Colonic mucosa (tissue), 4 donors: Measurements from ENCODE around the gene TMEM183A. TPM values are rescaled to one million over a fixed set of nuclear protein-coding genes. Genes with fewer than 3 reads are reported as not detected.

Experiments used
- DNase-seq: peaks from one replicate; pipeline ENCODE4 v3.0.0-alpha.2; 2020
- H3K27ac ChIP-seq: fragments of 200-600 bp; one replicate; pipeline ENCODE4 v1.8.0; 2021
- H3K27me3 ChIP-seq: fragments of 200-600 bp; one replicate; pipeline ENCODE4 v1.8.0; 2021
- H3K36me3 ChIP-seq: fragments of 200-600 bp; one replicate; pipeline ENCODE4 v1.8.0; 2021
- H3K4me1 ChIP-seq: fragments of 200-600 bp; one replicate; pipeline ENCODE4 v1.8.0; 2021; ENCODE audit warnings: mild to moderate bottlenecking
- H3K4me3 ChIP-seq: fragments of 200-600 bp; one replicate; pipeline ENCODE4 v1.8.0; 2021
- H3K9ac ChIP-seq, 2 donors: one replicate each; pipeline ENCODE4 v1.7.0; 2013; ENCODE audit warnings: control low read depth in 2 of 2, low read depth in 2 of 2, low read length in 2 of 2
- H3K9me3 ChIP-seq: fragments of 200-600 bp; one replicate; pipeline ENCODE4 v1.8.0; 2021
- intact Hi-C: fragments of 100-400 bp; cut with DNase I; formaldehyde crosslinking; loops from one replicate; pipeline ENCODE4 v1.14.1; 2022
- total RNA-seq, 2 donors: library from RNA; stranded (reverse); fragmentation: NEBNext Ultra II Directional in 1 of 2; extraction: Animal tissue kit (Norgen Biotek cat#: 25700) in 1 of 2; gene quantifications; one replicate each; pipeline ENCODE4 v1.2.1, GENCODE V29; 2021
- TF ChIP-seq, protein P1 (sequence below): fragments of 200-600 bp; IDR thresholded peaks from one replicate; pipeline ENCODE4 v1.8.0; 2022; ENCODE audit warnings: antibody characterized with exemption, mild to moderate bottlenecking
- donor health status: healthy.
- donor health status: DM: no; HTN: no; CAD: no.
- donor health status: DM: no; HTN: no; CAD: no.

Gene TMEM183A
- total RNA-seq, 2 donors from 2014 or later: 117 to 134 TPM

DNA sequence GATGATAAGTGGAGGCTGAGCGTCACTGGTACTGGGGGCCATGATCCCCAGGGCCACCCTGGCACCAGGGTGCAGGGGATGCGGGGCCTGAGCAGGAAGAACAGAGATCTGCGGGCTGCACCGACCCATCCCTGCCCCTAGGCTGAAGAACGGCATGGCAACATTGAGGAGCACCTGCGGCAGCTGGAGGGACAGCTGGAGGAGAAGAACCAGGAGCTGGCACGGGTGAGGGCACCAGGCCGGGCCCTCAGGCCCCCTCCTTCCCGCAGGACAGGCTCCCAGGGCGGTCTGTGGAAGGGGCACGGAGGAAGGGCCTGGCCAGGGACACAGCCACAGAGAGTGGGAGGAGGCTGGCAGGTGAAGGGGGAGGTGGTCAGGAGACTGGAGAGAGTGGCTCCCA lies 40.9 kb downstream of the TMEM183A start:
- intact Hi-C loops: no loop called here
- Histone ChIP-seq H3K27me3 (no peaks in the 10 kb centered on the region), H3K9ac (no peak overlapping the region), H3K4me3 (no peak overlapping the region), H3K9me3 (no peaks in the 10 kb centered on the region), H3K4me1 (no peaks in the 10 kb centered on the region), H3K36me3 (no peaks in the 10 kb centered on the region), H3K27ac (no peak overlapping the region)
- DNase-seq: no peak
- TF ChIP-seq, protein P1, sequence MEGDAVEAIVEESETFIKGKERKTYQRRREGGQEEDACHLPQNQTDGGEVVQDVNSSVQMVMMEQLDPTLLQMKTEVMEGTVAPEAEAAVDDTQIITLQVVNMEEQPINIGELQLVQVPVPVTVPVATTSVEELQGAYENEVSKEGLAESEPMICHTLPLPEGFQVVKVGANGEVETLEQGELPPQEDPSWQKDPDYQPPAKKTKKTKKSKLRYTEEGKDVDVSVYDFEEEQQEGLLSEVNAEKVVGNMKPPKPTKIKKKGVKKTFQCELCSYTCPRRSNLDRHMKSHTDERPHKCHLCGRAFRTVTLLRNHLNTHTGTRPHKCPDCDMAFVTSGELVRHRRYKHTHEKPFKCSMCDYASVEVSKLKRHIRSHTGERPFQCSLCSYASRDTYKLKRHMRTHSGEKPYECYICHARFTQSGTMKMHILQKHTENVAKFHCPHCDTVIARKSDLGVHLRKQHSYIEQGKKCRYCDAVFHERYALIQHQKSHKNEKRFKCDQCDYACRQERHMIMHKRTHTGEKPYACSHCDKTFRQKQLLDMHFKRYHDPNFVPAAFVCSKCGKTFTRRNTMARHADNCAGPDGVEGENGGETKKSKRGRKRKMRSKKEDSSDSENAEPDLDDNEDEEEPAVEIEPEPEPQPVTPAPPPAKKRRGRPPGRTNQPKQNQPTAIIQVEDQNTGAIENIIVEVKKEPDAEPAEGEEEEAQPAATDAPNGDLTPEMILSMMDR: no peak

DNA sequence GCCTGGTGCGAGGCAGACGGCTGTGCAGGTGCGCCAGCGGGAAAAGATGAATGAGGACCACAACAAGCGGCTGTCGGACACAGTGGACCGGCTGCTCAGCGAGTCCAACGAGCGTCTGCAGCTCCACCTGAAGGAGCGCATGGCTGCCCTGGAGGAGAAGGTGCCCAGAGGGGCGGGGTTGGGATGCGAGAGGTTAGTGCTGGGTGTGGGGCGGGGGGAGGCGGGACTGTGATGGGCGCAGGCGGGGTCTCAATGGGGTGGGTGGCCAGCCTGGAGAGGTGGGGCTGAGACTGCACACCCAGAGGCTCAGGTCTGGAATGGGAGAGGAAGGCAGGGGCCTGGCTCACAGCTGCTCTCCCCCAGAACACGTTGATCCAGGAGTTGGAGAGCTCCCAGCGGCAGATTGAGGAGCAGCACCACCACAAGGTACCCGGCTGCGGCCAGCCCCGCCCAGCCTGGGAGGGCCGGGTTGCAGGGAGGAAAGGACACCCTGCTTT lies 41.4 kb downstream of the TMEM183A start:
- intact Hi-C loops: no loop called here
- TF ChIP-seq, protein P1: no peak
- H3K27ac ChIP-seq: no peak overlapping the region
- no peak overlapping the region for H3K9ac ChIP-seq
- H3K36me3 ChIP-seq: no peaks in the 10 kb centered on the region
- no peaks in the 10 kb centered on the region for H3K4me1 ChIP-seq
- H3K27me3 ChIP-seq: no peaks in the 10 kb centered on the region
- H3K9me3 ChIP-seq: no peaks in the 10 kb centered on the region
- no peak overlapping the region for H3K4me3 ChIP-seq
- no peak for DNase-seq

- Histone ChIP-seq H3K9ac (no peak overlapping the region), H3K27me3 (no peaks in the 10 kb centered on the region), H3K9me3 (no peaks in the 10 kb centered on the region), H3K4me1 (no peaks in the 10 kb centered on the region), H3K4me3 (no peak overlapping the region), H3K27ac (no peak overlapping the region), H3K36me3 (no peaks in the 10 kb centered on the region)
- intact Hi-C loops: no loop called here
- no peak for DNase-seq
- TF ChIP-seq, protein P1: no peak
Measured at GRCh38 chr1:203049077-203049476, 41.9 kb downstream of the TMEM183A start.

GRCh38 chr1:203049576-203050180 lies 42.5 kb downstream of the TMEM183A start:
- Histone ChIP-seq H3K9me3 (no peaks in the 10 kb centered on the region), H3K9ac (no peak overlapping the region), H3K36me3 (no peaks in the 10 kb centered on the region), H3K27me3 (no peaks in the 10 kb centered on the region), H3K4me1 (no peaks in the 10 kb centered on the region), H3K27ac (no peak overlapping the region), H3K4me3 (no peak overlapping the region)
- intact Hi-C loops: no loop called here
- TF ChIP-seq, protein P1: no peak
- no peak for DNase-seq

GRCh38 chr1:203050826-203051225 lies 43.7 kb downstream of the TMEM183A start:
- Histone ChIP-seq H3K27me3 (no peaks in the 10 kb centered on the region), H3K27ac (no peak overlapping the region), H3K9me3 (no peaks in the 10 kb centered on the region), H3K4me1 (no peaks in the 10 kb centered on the region), H3K36me3 (no peaks in the 10 kb centered on the region), H3K4me3 (no peak overlapping the region), H3K9ac (no peak overlapping the region)
- DNase-seq: no peak
- TF ChIP-seq, protein P1: no peak
- intact Hi-C loops: no loop called here
